SU-DHL-6 (cell line): ENCODE results near the gene PRDM11.

ENCODE experiments used
- H2AFZ ChIP-seq: fragments of 200-600 bp; sonication (generic); 2 replicates; pipeline ENCODE4 v1.6.1; 2014; ENCODE audit warnings: low read depth, mild to moderate bottlenecking, moderate library complexity, mixed read lengths, antibody characterized with exemption, low read length; ENCODE audit not compliant: severe bottlenecking
- H3F3A ChIP-seq: fragments of 200-600 bp; shearing (Covaris generic); 2 replicates; pipeline ENCODE4 v1.6.0; 2016; ENCODE audit warnings: antibody characterized with exemption, mild to moderate bottlenecking; ENCODE audit not compliant: insufficient read depth
- H3K27ac ChIP-seq: fragments of 200-600 bp; sonication (generic); 2 replicates; pipeline ENCODE4 v1.5.1; 2016; ENCODE audit warnings: low read depth, mild to moderate bottlenecking, low read length, moderate library complexity, mixed read lengths
- H3K27me3 ChIP-seq: fragments of 200-600 bp; sonication (generic), shearing (Covaris generic); 2 replicates; pipeline ENCODE4 v1.6.0; 2014; ENCODE audit warnings: mild to moderate bottlenecking, low read length
- H3K36me3 ChIP-seq: fragments of 200-600 bp; sonication (generic); 2 replicates; pipeline ENCODE4 v1.6.1; 2014; ENCODE audit warnings: mild to moderate bottlenecking, low read length, mixed read lengths
- H3K4me2 ChIP-seq: fragments of 300-600, 200-600 bp; shearing (Covaris generic), sonication (generic); 2 replicates; pipeline ENCODE4 v1.6.0; 2014; ENCODE audit warnings: low read length, low read depth, mild to moderate bottlenecking; ENCODE audit not compliant: poor library complexity, severe bottlenecking
- H3K4me3 ChIP-seq: fragments of 200-600 bp; sonication (generic); 2 replicates; pipeline ENCODE4 v1.5.1; 2014; ENCODE audit warnings: antibody characterized with exemption, low read length, mild to moderate bottlenecking, mixed read lengths; ENCODE audit not compliant: insufficient read depth, poor library complexity, severe bottlenecking
- H3K79me2 ChIP-seq: fragments of 200-600 bp; sonication (generic); 2 replicates; pipeline ENCODE4 v1.6.1; 2014; ENCODE audit warnings: mild to moderate bottlenecking, low read length, moderate library complexity; ENCODE audit not compliant: insufficient read depth
- H3K9ac ChIP-seq: fragments of 200-600 bp; sonication (generic); 2 replicates; pipeline ENCODE4 v1.7.0; 2014; ENCODE audit warnings: mild to moderate bottlenecking, low read length
- H3K9me2 ChIP-seq: fragments of 200-600 bp; sonication (generic); replicated peaks from 2 replicates; pipeline ENCODE4 v1.6.1; 2014; ENCODE audit warnings: low read length; ENCODE audit not compliant: insufficient read depth
- H3K9me3 ChIP-seq: fragments of 200-600 bp; sonication (generic); 2 replicates; pipeline ENCODE4 v1.6.1; 2014; ENCODE audit warnings: low read length, mixed read lengths; ENCODE audit not compliant: insufficient read depth
- H4K20me1 ChIP-seq: fragments of 200-600 bp; sonication (generic); 2 replicates; pipeline ENCODE4 v1.6.1; 2014; ENCODE audit warnings: low read depth, mild to moderate bottlenecking, antibody characterized with exemption, low read length, moderate library complexity, mixed read lengths
- CTCF ChIP-seq: fragments of 200-600 bp; sonication (generic); IDR thresholded peaks from one replicate; pipeline ENCODE4 v1.5.1; 2017; ENCODE audit warnings: antibody characterized with exemption, mild to moderate bottlenecking, low read length, moderate library complexity; ENCODE audit not compliant: insufficient read depth, poor library complexity, severe bottlenecking
- EZH2phosphoT487 ChIP-seq: fragments of 200-600 bp; sonication (generic), shearing (Covaris generic); conservative IDR thresholded peaks from 2 replicates; pipeline ENCODE4 v1.6.1; 2018; ENCODE audit warnings: mild to moderate bottlenecking, antibody characterized with exemption, low read length, moderate library complexity, mixed read lengths

The PRDM11 gene

GRCh38 chr11:45166604-45166897 lies 20.1 kb downstream of the PRDM11 start:
- no peak for TF ChIP-seq EZH2phosphoT487
- TF ChIP-seq CTCF = no peak
- H3K27ac ChIP-seq = no peak overlapping the region
- no peak overlapping the region for H2AFZ ChIP-seq
- no peaks in the 10 kb centered on the region; the same call in 1 of the 2 replicates for H4K20me1 ChIP-seq
- H3K79me2 ChIP-seq = no peaks in the 10 kb centered on the region
- H3K4me3 ChIP-seq = no peak overlapping the region
- no peaks in the 10 kb centered on the region for H3K27me3 ChIP-seq
- no peaks in the 10 kb centered on the region for H3K36me3 ChIP-seq
- H3K4me2 ChIP-seq = no peak overlapping the region
- H3K9me3 ChIP-seq = no peaks in the 10 kb centered on the region
- no peaks in the 10 kb centered on the region for H3K9me2 ChIP-seq
- H3K9ac ChIP-seq = no peak overlapping the region
- H3F3A ChIP-seq = no peaks in the 10 kb centered on the region

- H3F3A ChIP-seq = no peaks in the 10 kb centered on the region
- no peak overlapping the region for H2AFZ ChIP-seq
- no peaks in the 10 kb centered on the region for H3K9me3 ChIP-seq
- no peaks in the 10 kb centered on the region for H3K9me2 ChIP-seq
- H3K4me3 ChIP-seq = no peak overlapping the region
- no peaks in the 10 kb centered on the region for H3K27me3 ChIP-seq
- H3K27ac ChIP-seq = no peak overlapping the region
- no peaks in the 10 kb centered on the region; the same call in 1 of the 2 replicates for H4K20me1 ChIP-seq
- H3K36me3 ChIP-seq = no peaks in the 10 kb centered on the region
- H3K9ac ChIP-seq = no peak overlapping the region
- H3K79me2 ChIP-seq = no peaks in the 10 kb centered on the region
- H3K4me2 ChIP-seq = no peak overlapping the region
- TF ChIP-seq CTCF (no peak), EZH2phosphoT487 (no peak)
These were observed 20.8 kb downstream of the PRDM11 start for GRCh38 chr11:45167283-45167682.

DNA sequence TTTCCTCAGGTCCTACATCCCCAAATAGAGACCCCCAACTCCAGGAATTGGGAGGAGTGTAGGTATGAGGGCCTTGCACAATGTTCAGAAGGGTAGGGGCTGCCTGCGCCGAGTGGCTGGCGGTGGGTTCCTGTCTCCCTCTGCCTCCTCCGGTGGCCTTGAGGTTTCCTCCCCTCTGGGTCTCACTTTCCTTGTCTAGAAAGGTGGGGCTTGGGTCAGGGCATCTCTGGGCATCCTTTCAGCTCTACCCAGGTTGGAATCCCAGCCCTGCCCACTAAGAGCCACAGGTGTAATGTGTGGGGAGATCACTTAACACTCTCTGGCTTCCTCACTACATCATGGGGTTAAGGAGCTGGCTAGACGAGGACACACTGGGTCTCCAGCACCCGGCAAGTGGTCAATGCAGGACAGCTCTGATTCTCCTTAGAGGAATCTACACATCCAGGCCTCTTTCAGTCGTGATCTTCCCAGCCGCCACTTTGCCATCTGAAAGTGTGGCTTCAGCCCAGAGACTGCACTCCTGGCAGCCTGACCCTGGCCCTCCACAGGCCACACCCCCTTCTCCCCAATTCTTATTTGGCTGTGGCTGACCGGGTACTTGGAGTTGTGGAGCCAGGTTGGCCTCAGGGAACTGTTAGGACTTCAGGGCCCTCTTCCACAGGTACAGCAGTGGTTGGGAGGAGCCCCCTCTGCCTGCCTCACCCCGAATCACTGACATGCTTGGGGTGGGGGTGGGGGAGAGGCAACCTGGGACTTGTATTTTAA lies 22.1 kb downstream of the PRDM11 start:
- Histone ChIP-seq H3K4me2 (no peak overlapping the region), H3K36me3 (no peaks in the 10 kb centered on the region), H3K27me3 (no peaks in the 10 kb centered on the region), H3K9ac (no peak overlapping the region), H3F3A (no peaks in the 10 kb centered on the region), H3K9me3 (no peaks in the 10 kb centered on the region), H3K9me2 (no peaks in the 10 kb centered on the region), H3K27ac (no peak overlapping the region), H2AFZ (no peak overlapping the region), H3K4me3 (no peak overlapping the region), H4K20me1 (no peaks in the 10 kb centered on the region), H3K79me2 (no peaks in the 10 kb centered on the region)
- no peak for TF ChIP-seq EZH2phosphoT487
- no peak for TF ChIP-seq CTCF
